Gastrocnemius medialis (tissue), 4 donors: ENCODE measurements around the gene EEFSEC. TPM values are rescaled to one million over a fixed set of nuclear protein-coding genes. Genes with fewer than 3 reads are reported as not detected.
A peak's percentile ranks its signal among the peaks of the same experiment; 100 is the strongest.

ENCODE experiments used
- ATAC-seq, 2 donors: fragments of 150-250 bp; one replicate each; pipeline ENCODE4 v1.9.1; 2016
- DNase-seq, 2 donors: peaks; one replicate each; pipeline ENCODE4 v3.0.0-alpha.2; 2019
- H3K27ac ChIP-seq, 4 donors: fragments of 200-600 bp; sonication (generic); 1 replicate in 1 of 4; 2 replicates in 3 of 4; pipeline ENCODE4 v1.5.1; 2016 to 2018; ENCODE audit warnings: mild to moderate bottlenecking in 2 of 4, moderate library complexity in 1 of 4
- H3K27me3 ChIP-seq, 3 donors: fragments of 200-600 bp; sonication (generic) in 2 of 3; 1 replicate in 1 of 3; 2 replicates in 2 of 3; pipeline versions ENCODE4 v1.5.1 to v1.6.0; 2016 to 2019; ENCODE audit warnings: mild to moderate bottlenecking in 1 of 3, moderate library complexity in 1 of 3
- H3K36me3 ChIP-seq, 2 donors: fragments of 200-600 bp; sonication (generic) in 1 of 2; one replicate each; pipeline ENCODE4 v1.5.1; 2017 to 2018
- H3K4me1 ChIP-seq, 2 donors: fragments of 200-600 bp; sonication (generic) in 1 of 2; one replicate each; pipeline ENCODE4 v1.5.1; 2016 to 2017; ENCODE audit warnings: mild to moderate bottlenecking in 2 of 2
- H3K4me3 ChIP-seq, 4 donors: fragments of 200-600 bp; sonication (generic) in 3 of 4; 1 replicate in 1 of 4; 2 replicates in 3 of 4; pipeline ENCODE4 v1.5.1; 2016 to 2019; ENCODE audit warnings: mild to moderate bottlenecking in 2 of 4
- H3K9me3 ChIP-seq, 3 donors: fragments of 200-600 bp; sonication (generic) in 2 of 3; 1 replicate in 1 of 3; 2 replicates in 2 of 3; pipeline ENCODE4 v1.5.1; 2016 to 2019
- POLR2A ChIP-seq, 2 donors: fragments of 450-650 bp; IDR thresholded peaks; one replicate each; pipeline ENCODE4 v1.6.1; 2017; ENCODE audit warnings: antibody characterized with exemption in 2 of 2, mild to moderate bottlenecking in 2 of 2, moderate library complexity in 2 of 2
- in situ Hi-C, 4 donors: fragments of 200-750 bp; cut with MboI; loops; one replicate each; pipeline versions ENCODE4 v1.15.0 to v1.8.0; 2017; ENCODE audit warnings: low sequenced_read_pairs in 4 of 4
- intact Hi-C: fragments of 100-400 bp; cut with DNase I; formaldehyde crosslinking; loops from one replicate; pipeline ENCODE4 v1.15.1; 2023; ENCODE audit warnings: low total_unique reads
- total RNA-seq, 4 donors: library from RNA; depleted of rRNA; stranded (reverse); fragments of >200 nt; gene quantifications; one replicate each; pipeline versions ENCODE4 v1.1.0 to v1.2.3, GENCODE V29; 2016
- TF ChIP-seq, protein P1 (sequence below), 5 experiments: fragments of 450-650 bp in 3 of 5; fragments of 200-600 bp in 2 of 5; sonication (generic) in 2 of 5; IDR thresholded peaks in 4 of 5; conservative IDR thresholded peaks in 1 of 5; 1 replicate in 4 of 5; 2 replicates in 1 of 5; pipeline ENCODE4 v1.5.1; 2016 to 2019; ENCODE audit warnings: antibody characterized with exemption in 5 of 5, mild to moderate bottlenecking in 3 of 5, moderate library complexity in 3 of 5

The EEFSEC gene
- total RNA-seq, 4 donors from 2014 or later = 21.0 to 29.4 (median 23.4) TPM

DNA sequence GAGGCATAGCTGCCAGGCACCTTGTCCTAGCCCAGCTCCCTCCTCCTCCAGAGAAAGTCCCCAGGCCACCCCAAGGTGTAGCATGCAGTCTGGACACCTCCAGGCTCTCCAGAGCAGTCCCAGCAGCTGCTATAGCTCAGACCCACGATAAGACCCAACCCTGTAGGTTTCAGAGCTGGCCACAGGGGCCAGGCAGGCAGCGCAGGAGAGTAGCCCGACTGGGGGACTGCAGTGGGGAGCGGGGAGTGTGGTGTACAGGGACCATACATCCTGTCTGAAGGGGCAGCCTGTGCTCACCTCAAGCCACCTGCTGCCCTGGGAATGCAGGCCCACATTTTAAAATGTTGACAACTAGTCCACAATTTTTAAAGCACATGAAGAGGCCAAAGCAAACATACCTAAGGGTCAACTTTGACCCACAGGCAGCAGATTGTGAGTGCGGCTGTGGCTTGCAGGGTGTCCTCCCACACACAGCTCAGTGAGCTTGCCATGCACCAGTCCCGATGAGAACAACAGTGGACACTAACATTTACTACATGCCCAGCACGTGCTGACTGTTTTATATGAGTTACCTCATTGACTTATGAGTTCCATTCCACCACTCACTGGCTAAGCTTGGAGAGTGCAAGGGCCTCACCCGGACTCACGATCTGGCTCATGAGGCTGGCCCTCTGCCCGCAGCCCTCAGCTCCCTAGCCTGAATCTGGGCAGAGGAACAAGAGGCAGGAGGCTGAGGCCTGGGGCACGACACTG is 232.0 kb downstream of the EEFSEC start:
- DNase-seq (peak; percentile 83 to 86), ATAC-seq (peak; percentile 74 to 91)
- Histone ChIP-seq H3K9me3 (no peaks in the 10 kb centered on the region), H3K27ac (peak overlapping the region; percentile 62 to 89 (median 77)), H3K4me1 (peaks cover 47 to 52% of the 10 kb centered on the region in 2 donors), H3K27me3 (no peaks in the 10 kb centered on the region), H3K4me3 (no peak overlapping the region), H3K36me3 (no peaks in the 10 kb centered on the region)
- TF ChIP-seq, protein P1, sequence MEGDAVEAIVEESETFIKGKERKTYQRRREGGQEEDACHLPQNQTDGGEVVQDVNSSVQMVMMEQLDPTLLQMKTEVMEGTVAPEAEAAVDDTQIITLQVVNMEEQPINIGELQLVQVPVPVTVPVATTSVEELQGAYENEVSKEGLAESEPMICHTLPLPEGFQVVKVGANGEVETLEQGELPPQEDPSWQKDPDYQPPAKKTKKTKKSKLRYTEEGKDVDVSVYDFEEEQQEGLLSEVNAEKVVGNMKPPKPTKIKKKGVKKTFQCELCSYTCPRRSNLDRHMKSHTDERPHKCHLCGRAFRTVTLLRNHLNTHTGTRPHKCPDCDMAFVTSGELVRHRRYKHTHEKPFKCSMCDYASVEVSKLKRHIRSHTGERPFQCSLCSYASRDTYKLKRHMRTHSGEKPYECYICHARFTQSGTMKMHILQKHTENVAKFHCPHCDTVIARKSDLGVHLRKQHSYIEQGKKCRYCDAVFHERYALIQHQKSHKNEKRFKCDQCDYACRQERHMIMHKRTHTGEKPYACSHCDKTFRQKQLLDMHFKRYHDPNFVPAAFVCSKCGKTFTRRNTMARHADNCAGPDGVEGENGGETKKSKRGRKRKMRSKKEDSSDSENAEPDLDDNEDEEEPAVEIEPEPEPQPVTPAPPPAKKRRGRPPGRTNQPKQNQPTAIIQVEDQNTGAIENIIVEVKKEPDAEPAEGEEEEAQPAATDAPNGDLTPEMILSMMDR (IDR thresholded peaks at IDR 0.05 in 4 of 5, conservative IDR thresholded peaks at IDR 0.05 in 1 of 5) = no peak
- peak in 1 of 2 donors; percentile 8 for TF ChIP-seq POLR2A (IDR thresholded peaks at IDR 0.05)
- in situ Hi-C loops = no loop called here
- intact Hi-C loops = no loop called here

DNA sequence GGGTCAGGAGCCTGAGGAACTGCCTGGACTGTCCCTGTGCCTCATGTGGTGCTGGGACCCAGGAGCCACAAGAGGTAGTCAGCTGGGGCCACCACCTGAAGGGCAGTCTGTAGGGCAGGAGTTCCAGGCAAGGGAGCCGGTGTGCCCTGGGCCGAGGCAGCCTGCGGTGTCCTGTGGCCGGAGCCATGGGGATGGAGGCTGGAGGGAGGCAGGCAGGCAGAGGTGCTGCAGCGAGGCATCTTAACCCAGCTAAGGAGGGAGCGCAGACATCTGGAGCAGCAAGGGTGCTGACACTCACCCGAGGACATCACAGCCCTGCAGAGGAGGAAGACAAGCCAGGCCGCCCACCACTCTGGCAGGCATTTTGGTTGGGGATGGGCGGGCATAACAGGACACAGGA is 235.7 kb downstream of the EEFSEC start:
- intact Hi-C loops (no loop called here), in situ Hi-C loops (no loop called here)
- no peaks in the 10 kb centered on the region for H3K9me3 ChIP-seq
- no peaks in the 10 kb centered on the region for H3K27me3 ChIP-seq
- H3K27ac ChIP-seq = no peak overlapping the region
- DNase-seq (no peak), ATAC-seq (no peak)
- TF ChIP-seq, protein P1 (IDR thresholded peaks at IDR 0.05 in 4 of 5, conservative IDR thresholded peaks at IDR 0.05 in 1 of 5) = no peak
- no peak for TF ChIP-seq POLR2A (IDR thresholded peaks at IDR 0.05)
- H3K4me1 ChIP-seq = peaks cover 36 to 45% of the 10 kb centered on the region in 2 donors
- no peaks in the 10 kb centered on the region for H3K36me3 ChIP-seq
- no peak overlapping the region for H3K4me3 ChIP-seq

DNA sequence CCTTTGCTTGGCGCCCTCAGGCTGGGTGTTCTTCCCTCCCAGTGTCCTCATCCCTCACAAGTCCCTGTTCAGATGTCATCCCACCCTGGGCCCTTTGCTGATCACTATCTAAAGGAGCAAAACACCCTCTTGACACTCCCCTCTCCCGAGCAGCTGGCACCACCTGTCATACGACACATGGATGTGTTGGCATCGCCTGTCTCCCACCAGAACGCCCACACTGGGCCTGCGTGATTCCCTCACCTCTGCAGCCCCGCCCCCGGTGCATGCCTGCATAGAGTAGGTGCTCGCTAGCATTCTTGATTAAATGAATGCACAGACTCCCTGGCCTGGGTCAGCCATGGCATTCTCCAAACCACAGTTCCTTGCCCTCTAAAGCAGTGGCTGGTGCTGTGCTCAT is 237.6 kb downstream of the EEFSEC start:
- no peak for ATAC-seq
- H3K4me1 ChIP-seq = peaks cover 18 to 29% of the 10 kb centered on the region in 2 donors
- DNase-seq = no peak
- in situ Hi-C loops (no loop called here), intact Hi-C loops (no loop called here)
- no peak overlapping the region for H3K27ac ChIP-seq
- H3K36me3 ChIP-seq = no peaks in the 10 kb centered on the region
- H3K9me3 ChIP-seq = no peaks in the 10 kb centered on the region
- no peak overlapping the region for H3K4me3 ChIP-seq
- H3K27me3 ChIP-seq = no peaks in the 10 kb centered on the region
- TF ChIP-seq, protein P1 (IDR thresholded peaks at IDR 0.05 in 4 of 5, conservative IDR thresholded peaks at IDR 0.05 in 1 of 5) = no peak
- TF ChIP-seq POLR2A (IDR thresholded peaks at IDR 0.05) = no peak

DNA sequence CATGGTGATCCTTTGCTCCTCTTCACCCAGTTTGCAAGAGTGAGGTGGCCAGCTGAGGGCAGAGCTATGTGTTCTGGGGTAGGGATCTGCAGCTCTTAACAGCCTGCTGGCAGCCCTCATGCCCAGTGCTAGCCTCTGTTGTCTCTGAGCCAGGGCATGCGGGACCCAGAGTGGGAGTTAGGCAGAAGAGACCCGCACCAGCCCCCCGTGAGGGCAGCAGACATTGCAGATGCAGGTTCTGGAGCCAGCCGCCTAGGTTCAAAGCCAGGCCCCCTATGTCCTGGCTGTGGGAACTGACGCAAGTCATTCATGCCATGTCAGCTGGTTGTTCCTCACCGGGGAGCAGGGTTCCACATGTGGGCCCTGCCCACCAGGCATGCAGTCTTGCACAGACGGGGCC is 238.7 kb downstream of the EEFSEC start:
- DNase-seq = no peak
- TF ChIP-seq, protein P1 (IDR thresholded peaks at IDR 0.05 in 4 of 5, conservative IDR thresholded peaks at IDR 0.05 in 1 of 5) = no peak
- TF ChIP-seq POLR2A (IDR thresholded peaks at IDR 0.05) = no peak
- ATAC-seq = no peak
- H3K4me3 ChIP-seq = no peak overlapping the region
- intact Hi-C loops = no loop called here
- no peaks in the 10 kb centered on the region for H3K9me3 ChIP-seq
- in situ Hi-C loops = no loop called here
- H3K27ac ChIP-seq = no peak overlapping the region
- no peaks in the 10 kb centered on the region for H3K27me3 ChIP-seq
- no peaks in the 10 kb centered on the region for H3K36me3 ChIP-seq
- peaks cover 13 to 18% of the 10 kb centered on the region in 2 donors for H3K4me1 ChIP-seq
